HG02623 (cell line): ENCODE data around the gene GRAP2.

Experiments used
- ATAC-seq: cut with Tn5 transposase; IDR thresholded peaks from one replicate; pipeline ENCODE4 v1.9.1; 2021; ENCODE audit warnings: moderate library complexity; ENCODE audit not compliant: unreplicated experiment

GRAP2 gene

GRCh38 chr22:39960791-39961746 is 60.2 kb downstream of the GRAP2 start:
- ATAC-seq = peak; percentile 71

GRCh38 chr22:39962071-39962470 is 61.2 kb downstream of the GRAP2 start:
- no peak for ATAC-seq

- no peak for ATAC-seq
These were observed 64.9 kb downstream of the GRAP2 start for GRCh38 chr22:39965748-39966147.

GRCh38 chr22:39966470-39966869 is 65.6 kb downstream of the GRAP2 start:
- no peak for ATAC-seq

GRCh38 chr22:39967103-39967829 is 66.4 kb downstream of the GRAP2 start:
- no peak for ATAC-seq

GRCh38 chr22:39967996-39968972 is 67.4 kb downstream of the GRAP2 start:
- no peak for ATAC-seq

- no peak for ATAC-seq
These were observed 69.9 kb downstream of the GRAP2 start for GRCh38 chr22:39970742-39971141.

- ATAC-seq = no peak
These were observed 71.8 kb downstream of the GRAP2 start for GRCh38 chr22:39972641-39973040.

- no peak for ATAC-seq
These were observed 72.8 kb downstream of the GRAP2 start for GRCh38 chr22:39973656-39974055.

GRCh38 chr22:39974065-39974464 is 73.2 kb downstream of the GRAP2 start:
- no peak for ATAC-seq

- ATAC-seq = no peak
These were observed 78.2 kb downstream of the GRAP2 start for GRCh38 chr22:39979048-39979447.

- ATAC-seq = no peak
These were observed 78.6 kb downstream of the GRAP2 start for GRCh38 chr22:39979458-39979857.

GRCh38 chr22:39980596-39980995 is 79.7 kb downstream of the GRAP2 start:
- ATAC-seq = no peak

GRCh38 chr22:39983346-39983745 is 82.5 kb downstream of the GRAP2 start:
- no peak for ATAC-seq

- no peak for ATAC-seq
These were observed 83.1 kb downstream of the GRAP2 start for GRCh38 chr22:39984006-39984405.

- no peak for ATAC-seq
These were observed 83.9 kb downstream of the GRAP2 start for GRCh38 chr22:39984746-39985145.

GRCh38 chr22:39985383-39986035 is 84.6 kb downstream of the GRAP2 start:
- no peak for ATAC-seq

- ATAC-seq = no peak
These were observed 87.7 kb downstream of the GRAP2 start for GRCh38 chr22:39988386-39989114.

- ATAC-seq = no peak
These were observed 88.7 kb downstream of the GRAP2 start for GRCh38 chr22:39989633-39990032.

GRCh38 chr22:39990686-39991085 is 89.8 kb downstream of the GRAP2 start:
- no peak for ATAC-seq
